HG03103 (cell line): ENCODE data around the gene SERPINB12.

Experiments used
- ATAC-seq: cut with Tn5 transposase; IDR thresholded peaks from one replicate; pipeline ENCODE4 v1.9.1; 2021; ENCODE audit warnings: low read depth; ENCODE audit not compliant: unreplicated experiment

The SERPINB12 gene

DNA sequence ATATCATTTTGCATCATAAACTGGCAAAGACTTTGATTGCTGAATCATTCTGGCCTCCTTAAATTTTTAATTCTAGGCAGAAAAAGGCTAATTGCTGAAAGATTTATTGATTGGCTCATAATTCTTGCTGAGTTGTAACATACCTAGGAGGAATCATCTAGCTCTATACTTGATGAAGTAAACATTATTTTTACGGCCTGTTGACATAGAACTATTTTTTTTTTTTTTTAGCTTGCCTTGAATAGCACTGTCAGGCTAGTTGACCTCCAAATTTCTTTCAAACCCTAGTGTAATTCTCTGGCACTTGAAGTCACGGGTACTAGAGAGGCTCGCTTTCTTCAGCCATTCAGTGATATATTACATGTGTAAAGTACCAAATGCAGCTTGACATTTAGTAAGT, 2.8 kb downstream of the SERPINB12 start:
- no peak for ATAC-seq

DNA sequence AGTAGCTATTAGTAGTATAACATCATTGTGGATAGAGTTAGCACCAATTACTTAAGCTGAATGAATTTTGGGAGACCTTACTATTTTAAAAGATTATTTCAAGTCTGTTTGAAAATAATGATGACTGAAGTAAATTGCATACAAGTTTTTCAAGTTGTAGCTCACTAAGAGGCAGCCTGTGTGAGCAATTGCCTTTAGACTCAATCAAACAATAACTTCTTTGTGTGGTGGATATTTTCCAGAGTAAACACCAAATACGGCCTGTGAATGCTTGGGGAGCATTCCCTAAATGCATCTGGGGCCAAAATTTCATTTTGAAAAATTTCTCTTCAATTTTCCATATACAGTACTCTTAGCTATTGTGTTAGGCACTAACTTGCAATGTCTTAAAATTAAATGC, 7.9 kb downstream of the SERPINB12 start:
- ATAC-seq, result no peak

DNA sequence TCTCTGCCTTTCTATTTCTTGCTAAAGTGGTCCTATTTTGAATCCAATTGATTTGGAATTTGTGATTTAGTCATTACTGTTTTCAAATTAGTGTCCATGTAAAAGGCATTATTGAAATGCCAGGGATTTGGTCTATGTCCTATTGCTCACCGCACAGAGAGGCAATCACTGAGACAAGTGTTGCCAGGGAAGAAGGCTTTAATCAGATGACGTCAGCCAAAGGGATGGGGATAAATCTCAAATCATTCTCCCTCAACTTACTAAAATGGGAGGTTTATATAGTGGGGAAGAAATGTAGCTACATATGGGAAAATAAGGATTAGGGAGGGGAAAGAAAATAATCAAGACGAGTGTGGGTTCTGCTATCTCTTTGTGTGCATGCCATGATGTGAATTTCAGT, 9.6 kb downstream of the SERPINB12 start:
- no peak for ATAC-seq

DNA sequence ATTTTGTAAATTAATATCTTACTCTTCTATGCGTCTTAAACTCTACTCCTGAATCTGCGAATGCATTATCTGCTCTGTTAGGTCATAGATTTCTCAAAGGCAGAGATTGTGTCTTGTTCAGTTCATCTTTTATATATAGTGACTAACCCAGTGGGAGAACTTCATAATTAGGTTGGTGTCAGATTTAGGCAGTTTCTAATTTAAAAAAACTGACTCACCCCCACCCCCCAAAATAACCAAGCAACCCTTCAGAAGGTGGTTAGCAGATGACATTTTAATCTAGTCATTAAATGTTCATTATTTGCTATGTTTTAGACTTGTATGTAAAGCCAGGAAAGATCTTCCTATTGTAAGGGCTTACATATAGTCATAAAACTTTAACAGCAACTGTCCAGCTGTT, 10.4 kb downstream of the SERPINB12 start:
- ATAC-seq, result no peak

DNA sequence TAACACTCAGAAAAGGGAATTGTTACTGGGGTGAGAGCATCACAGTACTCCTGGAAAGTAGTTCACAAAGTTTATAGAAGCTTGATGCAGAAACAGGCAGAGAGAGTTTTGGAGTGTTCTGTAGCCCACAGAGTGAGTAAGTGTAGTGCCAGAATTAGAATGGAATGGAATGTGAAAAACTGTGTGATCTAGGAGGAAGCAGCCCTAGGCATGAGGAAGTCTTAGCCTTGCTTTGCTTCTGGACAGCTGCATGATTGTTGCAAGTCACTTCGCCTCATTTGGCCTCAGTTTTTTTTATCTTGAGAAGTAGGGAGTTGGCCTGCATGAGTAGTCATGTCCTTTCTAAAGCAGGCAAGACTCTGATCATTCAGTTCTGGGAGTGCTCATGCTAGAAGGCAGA, 10.9 kb downstream of the SERPINB12 start:
- no peak for ATAC-seq

DNA sequence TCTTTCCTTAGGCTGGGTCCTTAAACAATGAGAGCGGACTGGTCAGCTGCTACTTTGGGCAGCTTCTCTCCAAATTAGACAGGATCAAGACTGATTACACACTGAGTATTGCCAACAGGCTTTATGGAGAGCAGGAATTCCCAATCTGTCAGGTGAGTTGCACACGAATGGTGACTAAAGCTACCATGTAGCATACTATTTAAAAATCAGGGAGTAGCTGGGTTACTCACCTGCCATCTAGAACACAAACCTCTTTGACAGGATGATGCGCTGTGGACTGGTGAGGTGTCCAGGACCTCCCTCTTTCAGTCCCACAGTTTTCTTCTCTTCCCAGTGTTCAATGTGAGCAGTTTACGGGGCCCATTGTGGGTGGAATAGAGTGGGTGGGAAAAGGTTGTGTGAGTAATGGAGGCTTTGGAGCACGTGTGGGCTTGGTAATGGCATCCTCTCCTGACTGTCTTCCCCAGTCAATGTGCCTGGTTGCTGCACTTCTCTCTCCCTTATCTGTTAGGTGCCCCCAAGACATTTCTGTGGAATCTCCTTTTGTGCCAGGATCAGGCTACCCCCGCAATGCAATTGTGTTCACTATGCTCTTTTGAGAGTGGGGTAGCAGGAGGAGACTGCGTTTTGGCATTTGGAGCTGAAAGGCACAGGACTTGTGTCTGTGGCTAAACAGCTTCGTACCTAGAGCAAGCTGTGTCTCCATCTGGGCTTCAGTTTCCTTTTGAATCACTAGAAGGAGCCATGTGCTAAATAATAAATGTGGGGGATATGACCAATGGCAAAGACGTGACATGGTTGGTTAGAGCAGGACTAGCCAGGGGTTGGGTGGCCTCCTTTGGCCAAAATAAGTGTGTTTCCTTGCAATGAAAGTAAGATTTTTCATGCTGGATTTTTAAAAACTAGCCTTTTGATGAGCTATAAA, 17.7 kb downstream of the SERPINB12 start:
- no peak for ATAC-seq

DNA sequence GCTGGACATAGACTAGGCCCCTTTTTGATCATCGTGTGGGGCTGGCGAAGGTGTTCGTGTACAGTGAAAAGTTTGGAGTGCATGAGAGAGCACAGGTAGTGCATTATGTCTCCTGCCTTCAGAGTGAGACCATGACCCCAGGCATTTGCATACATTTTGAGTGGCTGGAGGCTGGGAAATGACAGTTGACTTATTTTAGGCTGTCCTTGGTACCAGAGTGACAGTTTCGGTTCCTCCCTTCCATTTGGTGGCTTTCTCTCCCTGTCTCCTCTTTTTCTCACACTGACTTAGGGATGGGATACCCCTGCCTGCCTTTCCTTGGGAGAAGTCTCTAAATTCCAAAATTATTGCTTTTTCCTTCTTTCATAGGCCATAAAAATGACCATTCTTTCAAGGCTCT, 20.1 kb downstream of the SERPINB12 start:
- peak; percentile 88 for ATAC-seq

DNA sequence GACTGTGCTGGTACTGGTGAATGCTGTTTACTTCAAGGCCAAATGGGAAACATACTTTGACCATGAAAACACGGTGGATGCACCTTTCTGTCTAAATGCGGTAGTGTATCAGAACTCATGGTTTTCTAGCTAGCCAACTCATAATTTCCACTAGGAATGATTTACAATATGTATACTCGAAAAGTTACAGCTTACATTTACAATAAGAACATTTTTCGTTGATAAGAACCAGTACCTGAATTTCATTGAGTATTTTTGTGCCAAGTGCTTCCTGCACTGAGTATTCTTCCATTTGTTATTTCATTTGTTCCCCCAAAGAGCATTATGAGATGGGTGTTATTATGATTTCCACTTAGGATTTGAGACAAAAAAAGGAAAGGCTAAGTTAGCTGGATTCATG, 21.9 kb downstream of the SERPINB12 start:
- no peak for ATAC-seq

DNA sequence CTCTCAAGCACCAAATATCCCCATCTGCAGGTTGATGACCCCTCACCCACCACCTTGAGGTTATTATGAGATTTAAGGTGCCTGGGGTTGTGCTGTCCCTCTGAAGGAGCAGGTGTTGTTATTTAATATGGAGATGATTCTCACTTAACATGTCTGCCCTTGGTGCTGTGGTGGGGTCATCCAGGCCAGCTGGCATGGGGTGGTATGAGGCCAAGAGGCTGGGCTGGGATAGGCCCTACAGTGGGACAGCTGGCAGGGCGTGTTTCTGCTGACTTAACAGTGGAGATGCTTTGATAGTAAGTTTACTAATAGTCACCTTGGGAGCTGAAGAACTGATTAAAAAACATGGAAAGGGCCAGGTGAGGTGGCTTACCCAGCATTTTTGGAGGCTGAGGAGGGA, 22.4 kb downstream of the SERPINB12 start:
- ATAC-seq, result no peak

DNA sequence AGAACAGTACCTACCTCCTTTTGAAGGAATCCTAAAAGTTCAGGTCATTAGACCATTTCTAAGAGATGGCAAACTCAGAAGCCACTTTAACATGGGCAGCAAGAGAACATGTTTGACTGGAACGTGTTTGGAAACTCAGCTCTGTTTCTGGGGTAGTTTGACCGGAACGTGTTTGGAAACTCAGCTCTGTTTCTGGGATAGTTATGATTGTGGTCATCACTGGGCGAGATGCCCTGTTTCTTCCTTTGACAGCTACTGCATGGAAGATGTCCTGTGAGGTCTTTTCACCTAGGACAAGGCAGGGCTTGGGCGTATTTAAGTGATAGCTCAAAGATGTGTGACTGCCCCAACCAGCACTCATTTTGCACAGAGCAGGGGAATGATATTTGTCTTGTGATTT, 25.1 kb downstream of the SERPINB12 start:
- ATAC-seq, result no peak

DNA sequence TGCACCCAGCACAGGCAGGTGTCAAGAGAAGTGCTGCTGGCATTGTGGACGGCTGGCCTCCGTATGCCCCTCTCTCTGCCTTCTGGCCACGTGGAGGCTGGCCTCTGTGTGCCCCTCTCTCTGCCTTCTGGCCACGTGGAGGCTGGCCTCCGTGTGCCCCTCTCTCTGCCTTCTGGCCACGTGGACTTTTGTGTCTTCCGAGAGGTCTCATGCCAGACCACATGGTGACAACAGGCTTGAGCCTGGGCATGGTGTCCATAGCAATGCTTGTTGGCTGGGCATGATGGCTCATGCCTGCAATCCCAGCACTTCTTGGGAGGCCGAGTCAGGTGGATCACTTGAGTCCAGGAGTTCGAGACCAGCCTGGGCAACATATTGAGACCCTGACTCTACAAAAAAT, 25.7 kb downstream of the SERPINB12 start:
- ATAC-seq, result no peak

DNA sequence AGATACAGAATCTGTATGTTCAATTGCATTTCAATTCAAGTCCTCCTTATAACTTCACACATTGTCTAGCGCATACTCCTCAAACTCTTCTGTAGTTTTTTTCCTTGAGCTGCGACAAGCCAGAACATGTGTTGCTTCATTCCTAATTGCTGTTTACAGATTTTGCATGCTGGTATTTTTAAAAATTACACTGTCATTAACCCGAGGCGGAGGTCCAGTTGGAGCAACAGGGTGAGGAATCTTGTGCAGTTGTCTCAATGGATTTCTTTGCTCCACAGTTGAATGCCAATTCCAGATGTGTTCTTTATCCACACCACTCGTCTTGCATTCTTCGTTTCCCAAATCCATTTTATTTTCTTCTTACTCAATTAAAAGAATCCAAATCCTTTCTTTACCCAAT, 28.6 kb downstream of the SERPINB12 start:
- no peak for ATAC-seq

DNA sequence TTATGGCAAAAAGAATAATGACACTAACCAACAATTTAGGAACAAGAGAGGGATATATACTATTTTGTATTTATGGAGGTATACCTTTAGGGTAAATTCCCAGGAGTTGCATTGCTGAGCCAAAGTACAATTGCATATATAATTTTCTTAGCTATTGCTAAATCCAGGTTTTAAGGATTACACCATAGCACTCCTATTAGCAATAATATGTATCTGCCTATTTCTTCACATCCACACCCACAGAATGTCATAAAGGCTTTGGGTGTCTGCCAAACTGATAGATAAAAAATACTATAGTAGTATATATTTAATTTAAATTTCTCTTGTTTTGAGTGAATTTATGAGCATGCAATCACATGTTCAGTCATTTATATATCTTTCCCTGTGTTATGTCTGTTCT, 33.5 kb downstream of the SERPINB12 start:
- no peak for ATAC-seq

DNA sequence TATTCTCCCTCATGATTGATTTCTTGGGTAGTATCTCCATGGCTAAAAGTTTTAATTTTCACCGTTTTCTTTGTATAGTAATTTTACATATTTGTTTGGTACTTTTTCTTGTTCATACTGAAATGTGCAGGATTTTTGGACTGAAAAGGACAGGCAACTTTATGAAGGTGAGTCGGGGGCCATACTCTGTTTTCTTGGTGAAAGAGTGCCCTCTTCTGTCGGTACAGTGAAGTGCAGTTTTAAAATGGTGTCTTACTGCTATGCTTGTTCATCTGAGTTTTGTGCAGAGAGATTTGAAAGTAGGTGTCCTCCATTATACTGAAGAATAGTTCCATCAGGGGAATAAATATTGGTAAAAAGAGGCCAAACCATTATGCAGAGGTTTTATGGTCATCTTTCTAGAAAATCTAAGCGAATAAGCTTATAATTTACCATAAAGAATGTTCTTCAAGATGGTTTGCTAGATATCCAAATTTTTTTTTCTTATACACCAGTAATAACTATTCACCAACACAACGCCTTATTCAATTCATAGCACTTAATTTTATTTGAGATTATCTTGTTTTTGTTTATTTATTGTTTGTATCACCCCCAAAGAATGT, 36.3 kb downstream of the SERPINB12 start:
- no peak for ATAC-seq

DNA sequence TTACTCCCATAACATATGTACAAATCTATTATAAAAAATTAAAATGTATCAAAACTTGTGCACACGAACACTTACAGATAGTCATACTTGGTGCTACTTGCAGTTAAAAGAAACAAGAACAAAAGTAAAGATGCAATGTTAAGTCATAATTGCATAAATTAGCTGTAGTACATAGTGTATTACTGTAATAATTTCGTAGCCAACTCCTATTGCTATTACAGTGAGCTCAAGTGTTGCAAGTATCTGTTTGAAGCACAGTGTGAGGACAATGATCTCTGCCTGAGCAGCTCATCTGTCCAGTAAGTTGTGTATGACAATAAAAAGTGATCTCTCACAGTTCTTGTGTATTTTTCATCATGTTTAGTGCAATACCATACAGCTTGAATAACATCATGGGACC, 37.4 kb downstream of the SERPINB12 start:
- no peak for ATAC-seq

DNA sequence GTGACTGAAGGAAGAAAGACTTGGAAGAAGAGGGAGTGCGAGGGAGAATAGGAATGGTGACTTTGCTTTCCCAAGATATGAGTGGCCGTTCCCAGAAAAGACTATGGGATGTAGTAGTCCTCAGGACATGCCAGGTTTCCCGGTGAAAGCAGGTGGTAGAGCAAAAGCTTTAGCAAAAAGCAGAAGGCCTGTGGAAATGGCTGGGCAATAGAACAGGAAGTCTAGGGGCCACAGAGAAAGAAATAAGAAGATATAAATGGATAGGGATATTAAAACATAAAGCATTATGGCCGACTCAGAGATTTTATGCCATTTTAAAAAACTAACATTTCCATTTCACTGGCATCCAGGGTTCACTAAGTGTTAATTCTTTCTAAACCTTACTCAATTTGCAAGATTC, 43.8 kb downstream of the SERPINB12 start:
- ATAC-seq, result no peak

DNA sequence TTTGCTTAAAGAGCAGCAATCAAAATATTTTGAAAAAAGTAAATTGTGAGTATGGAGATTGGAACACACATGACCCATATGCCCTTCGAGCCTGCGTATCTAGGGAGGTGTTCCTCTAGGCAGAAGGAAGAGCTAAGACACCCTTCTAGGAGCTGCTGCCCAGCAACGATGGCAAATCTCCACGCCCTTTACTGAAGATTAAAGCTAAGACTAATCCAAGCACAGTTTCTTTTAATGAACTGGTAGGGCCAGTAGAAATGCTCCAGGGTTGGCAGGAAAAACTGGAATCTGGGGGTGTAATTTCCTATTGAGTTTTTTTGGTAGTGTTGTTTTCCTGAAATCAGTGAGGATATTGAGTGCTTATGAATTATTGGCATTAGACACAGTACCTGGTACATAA, 44.3 kb downstream of the SERPINB12 start:
- no peak for ATAC-seq

DNA sequence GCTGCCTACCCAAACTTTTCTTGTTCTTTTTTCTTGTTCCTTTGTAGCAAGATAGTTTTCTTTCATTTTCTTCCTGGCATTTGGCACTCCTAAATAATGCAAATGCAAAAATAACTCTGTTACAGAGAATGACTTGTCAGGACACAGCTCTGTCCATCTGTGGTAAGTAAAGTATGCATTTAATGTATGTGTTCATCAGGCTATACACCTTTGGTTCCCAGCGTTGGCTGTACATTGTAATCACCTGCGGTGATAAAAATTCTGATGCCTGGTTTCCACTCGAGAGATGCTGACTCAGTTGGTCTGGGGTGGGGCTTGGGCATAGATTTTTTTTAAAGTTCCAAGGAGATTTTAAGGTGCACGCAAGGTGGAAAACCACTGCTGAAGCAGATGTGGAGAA, 44.8 kb downstream of the SERPINB12 start, which contains the start of gene SERPINB13:
TSS of gene SERPINB13 (plus strand) at position 378 of the 400 bp plus-strand sequence. CDS start 1,325 bp downstream, outside the sequence.
- ATAC-seq, result no peak

DNA sequence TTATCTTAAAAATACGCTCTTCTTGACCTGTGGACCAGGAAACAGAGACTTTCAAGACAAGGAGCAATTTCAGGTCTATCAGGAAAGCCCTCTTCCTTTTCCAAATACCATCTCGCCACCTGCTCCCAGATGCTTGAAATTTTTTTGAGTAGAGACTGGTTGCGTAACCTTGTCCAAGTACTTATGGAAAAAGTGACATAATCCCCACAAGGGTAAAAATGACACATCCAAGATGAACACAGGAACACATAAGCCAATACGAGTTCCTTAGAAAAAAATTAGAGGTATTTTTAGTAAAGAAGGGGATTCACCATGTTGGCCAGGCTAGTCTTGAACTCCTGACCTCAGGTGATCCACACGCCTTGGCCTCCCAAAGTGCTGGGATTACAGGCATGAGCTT, 46.7 kb downstream of the SERPINB12 start:
- ATAC-seq, result no peak

DNA sequence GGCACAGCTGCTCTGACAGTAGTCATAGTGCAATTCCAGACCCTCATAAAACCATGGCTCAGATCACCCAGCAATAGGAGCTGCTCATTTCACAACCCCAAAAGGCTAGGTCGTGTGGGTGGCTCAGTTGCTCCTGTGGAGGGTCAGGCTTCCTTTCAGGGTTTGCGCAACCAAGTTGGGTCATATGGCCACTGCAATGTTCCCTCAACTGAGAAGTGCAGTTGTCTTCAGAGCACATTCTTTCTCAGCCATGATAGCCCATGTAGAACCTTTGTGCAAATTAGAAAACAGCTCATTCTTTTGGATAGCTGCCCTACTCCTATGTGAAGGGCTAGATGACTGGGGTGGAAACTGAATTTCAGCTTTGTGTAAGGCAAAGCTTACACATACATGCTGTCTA, 48.2 kb downstream of the SERPINB12 start:
- no peak for ATAC-seq

DNA sequence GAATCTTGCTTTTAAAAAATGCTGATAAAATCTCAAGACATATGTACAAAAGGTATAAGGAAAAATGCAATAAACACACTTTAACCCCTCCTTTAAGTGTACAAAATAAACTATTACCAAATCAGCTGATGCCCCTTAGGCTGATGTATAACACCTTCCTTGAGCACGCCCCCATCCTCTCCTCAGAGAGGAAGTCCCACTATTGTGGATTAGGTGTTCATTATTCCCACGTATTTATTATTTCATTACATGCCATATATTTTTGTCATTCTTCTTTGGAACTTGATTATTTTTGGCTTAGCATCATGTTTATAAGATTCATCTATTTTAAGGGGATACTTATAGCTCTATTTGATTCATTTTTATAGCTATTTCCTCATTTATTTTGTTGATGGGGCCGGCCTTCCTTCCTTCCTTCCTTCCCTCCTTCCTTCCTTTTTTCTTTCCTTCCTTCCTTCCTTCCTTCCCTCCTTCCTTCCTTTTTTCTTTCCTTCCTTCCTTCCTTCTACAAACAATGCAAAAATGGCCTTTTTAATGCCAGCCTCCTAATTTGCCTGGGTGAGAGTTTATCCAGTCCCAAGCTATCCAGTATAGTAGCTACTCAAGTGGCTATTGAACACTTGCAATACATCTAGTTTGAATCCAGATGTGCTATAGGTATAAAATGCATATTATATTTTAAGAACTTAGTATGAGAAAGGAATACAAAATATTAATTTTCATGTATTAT, 49.0 kb downstream of the SERPINB12 start:
- ATAC-seq, result no peak
